ENCODE results near the gene KIAA1328.

GRCh38 chr18:36792634-36793283, 36.2 kb upstream of the KIAA1328 start:
- TF ChIP-seq POLR2A (IDR thresholded peaks at IDR 0.05) (no peak), CTCF (IDR thresholded peaks at IDR 0.05) (no peak)

All from heart left ventricle (tissue), 13 donors.